ENCODE data around the gene STAMBPL1. TPM values are rescaled to one million over a fixed set of nuclear protein-coding genes. Genes with fewer than 3 reads are reported as not detected.
"Not testable (repeated sequence)": the region's sequence is repeated elsewhere in the genome, so short reads cannot be mapped to it uniquely, and the experiment has no call there.

Gene STAMBPL1
- 4.3 and 4.4 TPM in 2 replicates for total RNA-seq

- DNase-seq (ENCODE audit: low read depth): no peak
Measured at GRCh38 chr10:88879534-88880281, at the start of gene STAMBPL1. STAMBPL1 (plus strand) TSS chr10:88880245; CDS start chr10:88901709, 21,464 bp downstream.

DNA sequence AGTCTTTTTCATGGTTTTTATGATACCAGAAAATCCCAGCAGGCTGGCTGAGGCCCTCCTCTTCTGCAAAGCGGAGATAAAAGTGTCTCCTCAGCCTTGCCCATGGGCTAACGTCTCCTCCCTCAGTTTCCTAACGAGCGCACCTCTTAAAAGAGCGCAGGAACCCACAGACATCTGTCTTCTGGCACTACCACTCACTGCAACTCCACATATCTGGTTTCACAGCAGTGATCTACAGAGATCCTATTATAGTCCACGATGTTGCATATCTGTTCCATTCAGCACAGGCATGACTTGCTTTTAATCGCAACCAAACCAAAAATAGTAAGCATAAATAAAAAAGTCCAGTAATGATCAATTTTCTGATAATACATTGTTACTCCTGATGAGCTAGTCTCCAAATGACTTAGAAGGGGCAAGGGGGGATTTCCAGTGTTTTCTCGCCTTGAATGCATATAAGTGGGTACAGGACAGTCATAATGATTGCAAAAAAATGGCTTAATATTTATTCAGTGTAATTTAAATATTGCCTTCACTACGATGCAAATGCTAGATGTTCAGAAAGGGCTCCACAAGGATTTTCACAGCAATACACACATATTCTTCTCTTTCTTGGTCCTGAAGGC lies 49.3 kb upstream of the STAMBPL1 start:
- DNase-seq (ENCODE audit: low read depth): no peak

DNA sequence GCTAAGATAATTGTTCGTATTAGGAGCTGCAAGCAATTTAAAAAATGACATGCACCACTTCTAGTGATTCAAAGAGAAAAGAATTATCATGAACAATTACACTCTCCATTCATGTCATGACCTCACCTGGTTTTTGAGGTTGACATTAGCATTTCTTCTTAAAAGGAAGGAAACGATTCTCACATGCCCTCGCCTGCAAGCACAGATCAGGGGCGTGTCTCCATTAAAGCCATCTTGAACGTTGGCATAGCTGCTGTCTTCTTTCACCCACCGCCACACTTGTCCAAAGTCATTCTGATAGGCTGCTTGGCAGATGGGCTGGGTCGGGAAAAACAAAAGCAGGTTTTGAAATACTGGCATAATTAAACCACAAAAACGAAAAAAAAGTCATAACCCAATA lies 48.3 kb upstream of the STAMBPL1 start:
- DNase-seq (ENCODE audit: low read depth): no peak

DNA sequence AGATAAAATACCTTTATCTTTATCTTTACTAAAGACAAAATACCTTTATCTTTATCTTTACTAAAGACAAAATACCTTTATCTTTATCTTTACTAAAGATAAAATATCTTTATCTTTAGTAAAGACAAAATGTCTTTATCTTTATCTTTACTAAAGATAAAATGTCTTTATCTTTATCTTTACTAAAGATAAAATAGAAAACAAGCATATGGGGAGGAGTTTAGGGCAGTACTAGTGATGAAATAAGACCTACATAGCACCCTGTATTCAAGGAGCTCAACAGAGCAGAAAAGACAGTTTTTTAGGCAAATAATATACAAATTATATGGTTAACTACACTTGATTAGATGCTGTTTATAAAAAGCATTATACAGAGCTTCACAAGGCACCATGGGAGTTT lies 47.7 kb upstream of the STAMBPL1 start:
- DNase-seq (ENCODE audit: low read depth): no peak

- DNase-seq (ENCODE audit: low read depth): no peak
Measured at GRCh38 chr10:88833156-88833555, 46.9 kb upstream of the STAMBPL1 start.

- no peak for DNase-seq (ENCODE audit: low read depth)
Measured at GRCh38 chr10:88833723-88834122, 46.3 kb upstream of the STAMBPL1 start.

GRCh38 chr10:88835096-88835909 lies 44.7 kb upstream of the STAMBPL1 start:
- DNase-seq (ENCODE audit: low read depth): peak; percentile 74

- DNase-seq (ENCODE audit: low read depth): no peak
Measured at GRCh38 chr10:88835910-88836221, 44.2 kb upstream of the STAMBPL1 start.

- DNase-seq (ENCODE audit: low read depth): not testable (repeated sequence)
Measured at GRCh38 chr10:88837632-88838031, 42.4 kb upstream of the STAMBPL1 start.

GRCh38 chr10:88838766-88839350 lies 41.2 kb upstream of the STAMBPL1 start:
- no peak for DNase-seq (ENCODE audit: low read depth)

DNA sequence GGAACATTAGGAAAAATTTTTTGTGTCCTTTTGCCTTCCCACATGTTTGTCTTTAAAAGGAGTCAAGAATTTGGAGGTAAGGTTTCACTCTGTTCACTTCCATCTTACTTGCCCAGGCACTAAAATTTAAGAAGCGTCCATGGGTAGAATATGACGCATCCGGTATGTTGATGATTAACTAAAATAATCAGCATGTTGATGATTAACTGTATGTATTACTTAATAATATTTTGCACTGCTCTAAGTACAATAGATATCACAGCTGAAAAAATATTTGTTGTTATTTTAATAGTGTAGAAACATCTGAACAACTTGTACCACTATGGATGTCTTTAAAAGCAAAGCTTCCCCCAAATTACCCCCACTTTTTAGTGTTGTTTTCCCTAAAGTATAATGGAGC lies 39.9 kb upstream of the STAMBPL1 start:
- peak; percentile 80 for DNase-seq (ENCODE audit: low read depth)

DNA sequence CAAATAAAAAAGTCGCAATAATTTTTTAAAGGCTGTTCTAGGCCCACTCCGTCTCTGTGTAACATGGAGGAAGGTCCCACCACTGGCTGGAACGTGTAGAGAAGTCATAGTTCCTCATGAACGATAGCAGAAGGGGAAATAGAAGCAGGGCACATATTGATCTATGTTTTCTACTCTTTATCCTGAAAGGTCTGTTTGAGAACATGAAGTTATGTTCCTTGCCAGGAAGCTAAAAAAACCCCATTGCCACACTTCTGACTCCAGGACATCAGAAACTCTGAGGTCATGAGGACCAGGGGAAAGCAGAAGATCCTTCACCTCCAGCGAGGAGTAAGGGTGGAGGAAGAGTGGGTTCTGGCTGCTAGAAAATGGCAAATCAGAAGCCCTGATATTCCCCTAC lies 39.2 kb upstream of the STAMBPL1 start:
- DNase-seq (ENCODE audit: low read depth): no peak

- peak; percentile 48 for DNase-seq (ENCODE audit: low read depth)
Measured at GRCh38 chr10:88841316-88842111, 38.5 kb upstream of the STAMBPL1 start.

- DNase-seq (ENCODE audit: low read depth): no peak
Measured at GRCh38 chr10:88843171-88843570, 36.9 kb upstream of the STAMBPL1 start.

DNA sequence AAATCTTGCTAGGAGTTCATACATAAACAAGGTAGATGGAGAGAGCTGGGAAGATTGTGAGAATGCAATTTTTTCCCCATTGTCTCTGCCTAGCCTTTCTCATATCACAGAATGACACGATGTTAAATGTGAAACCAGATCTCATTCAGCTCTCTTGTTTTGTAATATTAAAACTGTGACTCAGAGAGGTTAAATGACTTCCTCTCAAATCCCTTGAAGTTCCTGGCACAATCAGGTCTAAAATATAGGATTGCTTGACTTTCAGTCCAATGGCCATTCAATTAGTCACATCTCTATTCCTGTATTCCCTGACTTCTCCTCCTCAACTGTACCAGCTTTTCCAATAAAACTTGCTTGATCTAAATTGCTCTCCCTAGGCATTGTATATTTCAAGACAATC lies 31.5 kb upstream of the STAMBPL1 start:
- DNase-seq (ENCODE audit: low read depth): peak; percentile 93

- DNase-seq (ENCODE audit: low read depth): peak; percentile 67
Measured at GRCh38 chr10:88849234-88849633, 30.8 kb upstream of the STAMBPL1 start.

- DNase-seq (ENCODE audit: low read depth): no peak
Measured at GRCh38 chr10:88850712-88851111, 29.3 kb upstream of the STAMBPL1 start.

GRCh38 chr10:88851706-88852105 lies 28.3 kb upstream of the STAMBPL1 start, which contains the start of gene ANKRD22:
ANKRD22 (minus strand) TSS chr10:88851844; CDS start chr10:88851607, 237 bp downstream.
- peak; percentile 88 for DNase-seq (ENCODE audit: low read depth)

GRCh38 chr10:88852327-88852726 lies 27.7 kb upstream of the STAMBPL1 start:
- DNase-seq (ENCODE audit: low read depth): no peak

DNA sequence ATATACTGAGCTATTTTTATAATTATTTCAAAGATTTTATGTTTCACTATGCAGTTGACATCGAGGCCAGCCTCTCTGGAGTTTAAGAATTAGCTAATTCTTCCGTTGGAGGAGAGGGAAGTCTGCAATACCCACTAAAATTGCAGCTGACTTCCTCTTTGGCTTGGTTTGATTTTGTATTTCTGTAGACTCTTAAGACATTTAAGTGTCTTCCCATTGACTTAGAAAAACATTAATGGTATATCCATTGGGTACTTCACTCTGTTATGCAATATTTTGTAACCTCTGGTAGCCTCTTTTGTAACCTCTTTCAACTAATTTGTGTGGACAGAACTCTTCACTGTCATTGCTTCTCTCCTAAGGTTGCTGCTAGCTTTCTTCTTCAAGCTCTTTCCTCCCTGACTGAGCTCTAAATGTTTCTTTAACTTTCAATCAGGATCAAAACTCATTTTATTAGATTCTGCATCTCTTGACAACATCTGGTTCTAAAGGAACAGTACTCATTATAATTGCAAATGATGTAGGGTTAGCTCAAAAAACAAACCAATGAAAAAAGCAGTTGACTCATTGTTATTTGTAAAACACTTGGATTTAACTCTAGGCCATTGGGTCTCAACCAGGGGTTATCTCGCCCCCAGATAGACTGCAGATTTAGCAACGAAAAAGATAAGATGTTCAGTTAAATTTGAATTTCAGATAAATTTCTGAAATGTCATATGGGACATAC lies 26.7 kb upstream of the STAMBPL1 start:
- peak; percentile 45 for DNase-seq (ENCODE audit: low read depth)

GRCh38 chr10:88854684-88855083 lies 25.4 kb upstream of the STAMBPL1 start:
- no peak for DNase-seq (ENCODE audit: low read depth)

Measured in renal cortical epithelial cell (primary cell).